GM23338 (cell line): ENCODE results near the gene SCCPDH. TPM values are rescaled to one million over a fixed set of nuclear protein-coding genes. Genes with fewer than 3 reads are reported as not detected.

Source experiments
- ATAC-seq: fragments of 200-7000 bp; cut with Tn5 transposase; 3 replicates; pipeline ENCODE4 v1.9.1; 2020
- DNase-seq: peaks from one replicate; pipeline ENCODE4 v3.0.0-alpha.2; 2015; ENCODE audit warnings: low spot score
- H2AFZ ChIP-seq: fragments of 200-600 bp; sonication (generic); 2 replicates; pipeline ENCODE4 v1.8.0; 2016; ENCODE audit warnings: antibody characterized with exemption, mild to moderate bottlenecking, moderate library complexity
- H3F3A ChIP-seq: fragments of 200-600 bp; sonication (generic); replicated peaks from 2 replicates; pipeline ENCODE4 v1.8.0; 2017; ENCODE audit warnings: antibody characterized with exemption, mixed run types, low read depth
- H3K27ac ChIP-seq: fragments of 200-600 bp; sonication (generic); 2 replicates; pipeline ENCODE4 v1.6.1; 2016; ENCODE audit warnings: low read depth
- H3K27me3 ChIP-seq: fragments of 200-600 bp; sonication (generic); 2 replicates; pipeline ENCODE4 v1.8.0; 2016; ENCODE audit warnings: mild to moderate bottlenecking, mixed run types, moderate library complexity; ENCODE audit not compliant: insufficient read depth
- H3K36me3 ChIP-seq: fragments of 200-600 bp; sonication (generic); 2 replicates; pipeline ENCODE4 v1.8.0; 2016; ENCODE audit warnings: mild to moderate bottlenecking; ENCODE audit not compliant: insufficient read depth
- H3K4me1 ChIP-seq: fragments of 200-600 bp; sonication (generic); 2 replicates; pipeline ENCODE4 v1.8.0; 2016; ENCODE audit warnings: mild to moderate bottlenecking, moderate library complexity; ENCODE audit not compliant: insufficient read depth
- H3K4me2 ChIP-seq: fragments of 200-600 bp; sonication (generic); 2 replicates; pipeline ENCODE4 v1.7.1; 2017; ENCODE audit warnings: mixed run types
- H3K4me3 ChIP-seq: fragments of 200-600 bp; sonication (generic); 2 replicates; pipeline ENCODE4 v1.6.1; 2016; ENCODE audit warnings: mixed run types
- H3K79me2 ChIP-seq: fragments of 200-600 bp; sonication (generic); replicated peaks from 2 replicates; pipeline ENCODE4 v1.8.0; 2017; ENCODE audit warnings: mild to moderate bottlenecking; ENCODE audit not compliant: insufficient read depth
- H3K9me2 ChIP-seq: fragments of 200-600 bp; sonication (generic); 2 replicates; pipeline ENCODE4 v1.8.0; 2017; ENCODE audit not compliant: insufficient read depth
- H4K20me1 ChIP-seq: fragments of 200-600 bp; sonication (generic); replicated peaks from 2 replicates; pipeline ENCODE4 v1.8.0; 2017; ENCODE audit warnings: mild to moderate bottlenecking; ENCODE audit not compliant: insufficient read depth
- H3K27ac Mint-ChIP-seq: 2 replicates; pipeline ENCODE4 v1.8.0; 2020; ENCODE audit warnings: inconsistent platforms, mild to moderate bottlenecking, moderate library complexity, mixed read lengths
- H3K27me3 Mint-ChIP-seq: 3 replicates; pipeline ENCODE4 v1.8.0; 2022; ENCODE audit warnings: low read depth, mild to moderate bottlenecking, moderate library complexity, mixed read lengths, inconsistent platforms; ENCODE audit not compliant: insufficient read depth, poor library complexity
- H3K36me3 Mint-ChIP-seq: 3 replicates; pipeline ENCODE4 v1.8.0; 2021; ENCODE audit warnings: low read depth, mild to moderate bottlenecking, inconsistent platforms, moderate library complexity, mixed read lengths
- H3K4me1 Mint-ChIP-seq: 3 replicates; pipeline ENCODE4 v1.8.0; 2020; ENCODE audit warnings: mild to moderate bottlenecking, inconsistent platforms, mixed read lengths
- H3K4me3 Mint-ChIP-seq: 3 replicates; pipeline ENCODE4 v1.8.0; 2021; ENCODE audit warnings: moderate library complexity, mild to moderate bottlenecking, inconsistent platforms, mixed read lengths
- H3K9me3 Mint-ChIP-seq: 3 replicates; pipeline ENCODE4 v1.8.0; 2020; ENCODE audit warnings: moderate library complexity, mild to moderate bottlenecking, inconsistent platforms, mixed read lengths
- CREB1 ChIP-seq: fragments of 250-450 bp; sonication (Bioruptor Pico); IDR thresholded peaks from 2 replicates; pipeline ENCODE4 v1.5.0; 2020; ENCODE audit warnings: low read depth, mild to moderate bottlenecking, moderate library complexity
- EZH2 ChIP-seq: fragments of 200-600 bp; sonication (generic); IDR thresholded peaks from one replicate; pipeline ENCODE4 v1.8.0; 2017; ENCODE audit warnings: antibody characterized with exemption, mild to moderate bottlenecking, low read depth; ENCODE audit not compliant: unreplicated experiment
- EZH2phosphoT487 ChIP-seq: fragments of 200-600 bp; sonication (generic); IDR thresholded peaks from one replicate; pipeline ENCODE4 v1.8.1; 2018; ENCODE audit warnings: antibody characterized with exemption; ENCODE audit not compliant: unreplicated experiment
- JUNB ChIP-seq: IDR thresholded peaks from one replicate; pipeline ENCODE4 v1.6.1; 2016; ENCODE audit warnings: antibody characterized with exemption; ENCODE audit not compliant: unreplicated experiment
- NANOG ChIP-seq: IDR thresholded peaks from 2 replicates; pipeline ENCODE4 v1.6.1; 2016; ENCODE audit warnings: antibody characterized with exemption, borderline replicate concordance
- POLR2AphosphoS5 ChIP-seq: IDR thresholded peaks from 2 replicates; pipeline ENCODE4 v1.6.1; 2016; ENCODE audit warnings: antibody characterized with exemption, low read depth
- STAT1 ChIP-seq: IDR thresholded peaks from one replicate; pipeline ENCODE4 v1.6.1; 2016; ENCODE audit warnings: antibody characterized with exemption; ENCODE audit not compliant: unreplicated experiment
- ZNF114 ChIP-seq: fragments of 250-450 bp; sonication (Bioruptor Pico); IDR thresholded peaks from 2 replicates; pipeline ENCODE4 v1.5.0; 2020; ENCODE audit warnings: mild to moderate bottlenecking, moderate library complexity
- ZNF331 ChIP-seq: fragments of 250-450 bp; sonication (Bioruptor Pico); IDR thresholded peaks from 2 replicates; pipeline ENCODE4 v1.5.0; 2020; ENCODE audit warnings: low read depth, mild to moderate bottlenecking, moderate library complexity
- polyA plus RNA-seq: library from polyadenylated mRNA; unstranded; fragments of >200 nt; fragmentation: Nextera tagmentation; extraction: Ambion mirVana; gene quantifications from 2 replicates; pipeline ENCODE4 v1.2.1, GENCODE V29; 2016
- total RNA-seq: library from RNA; depleted of rRNA; stranded (reverse); fragments of >200 nt; shearing (Covaris generic); gene quantifications from 2 replicates; pipeline ENCODE4 v1.2.3, GENCODE V29; 2014
- TF ChIP-seq, protein P1 (sequence below), 2 experiments: fragments of 200-600 bp in 1 of 2; sonication (generic) in 1 of 2; conservative IDR thresholded peaks; 2 replicates each; pipeline versions ENCODE4 v1.5.1 to v1.6.1; 2016 to 2017; ENCODE audit warnings: antibody characterized with exemption in 2 of 2, low read depth in 2 of 2, mild to moderate bottlenecking in 2 of 2, moderate library complexity in 1 of 2
- TF ChIP-seq, protein P2 (sequence below): IDR thresholded peaks from one replicate; pipeline ENCODE4 v1.6.1; 2018; ENCODE audit warnings: antibody characterized with exemption; ENCODE audit not compliant: unreplicated experiment
- TF ChIP-seq, protein P3 (sequence below): fragments of 250-450 bp; sonication (Bioruptor Pico); IDR thresholded peaks from 2 replicates; pipeline ENCODE4 v1.5.0; 2020; ENCODE audit warnings: mild to moderate bottlenecking, moderate library complexity

The SCCPDH gene
- total and polyA plus RNA-seq, 2 experiments from 2014 or later: 14.4 to 18.8 TPM

DNA sequence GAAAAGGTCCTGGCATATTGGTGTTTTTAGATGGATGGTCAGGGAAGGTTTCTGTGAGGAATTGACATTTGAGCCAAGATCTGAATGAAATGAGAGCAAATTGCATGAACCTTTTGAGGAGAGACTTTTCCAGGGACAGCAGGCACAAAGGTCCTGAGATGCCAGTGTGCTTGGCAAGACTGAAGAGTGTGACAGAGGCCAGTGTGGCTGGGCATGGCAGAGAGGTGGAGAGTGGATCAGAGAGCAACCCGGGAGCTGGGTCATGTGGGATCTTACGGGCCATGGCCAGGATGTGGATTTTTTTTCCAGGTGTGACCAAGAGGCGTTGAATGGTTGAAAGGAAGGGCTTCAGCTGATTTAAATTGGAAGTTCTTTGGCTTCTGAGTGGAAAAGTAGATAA, 3.4 kb downstream of the SCCPDH start:
- H3K4me2 ChIP-seq: no peak overlapping the region
- H3K79me2 ChIP-seq: no peaks in the 10 kb centered on the region
- peaks cover 23% of the 10 kb centered on the region for H3K27me3 ChIP-seq
- H3K4me3 ChIP-seq: no peak overlapping the region
- Mint-ChIP-seq H3K4me1 (no peaks in the 10 kb centered on the region), H3K4me3 (no peak overlapping the region), H3K9me3 (peaks cover 24% of the 10 kb centered on the region; the same call in 2 of the 3 replicates), H3K27me3 (peaks cover 17% of the 10 kb centered on the region), H3K36me3 (peaks cover 58% of the 10 kb centered on the region), H3K27ac (no peak overlapping the region)
- no peak overlapping the region for H2AFZ ChIP-seq
- no peaks in the 10 kb centered on the region for H4K20me1 ChIP-seq
- no peaks in the 10 kb centered on the region for H3K9me2 ChIP-seq
- ATAC-seq (no peak), DNase-seq (no peak)
- H3K4me1 ChIP-seq: peaks cover 4% of the 10 kb centered on the region; the same call in 1 of the 2 replicates
- H3F3A ChIP-seq: 0 out of 2 replicates have a peak, but pooled peaks cover 2% of the 10 kb centered on the region
- H3K36me3 ChIP-seq: peaks cover 19% of the 10 kb centered on the region
- no peak overlapping the region for H3K27ac ChIP-seq
- TF ChIP-seq STAT1 (no peak), EZH2phosphoT487 (no peak), POLR2AphosphoS5 (no peak), ZNF331 (no peak), ZNF114 (CRISPR knock-in tag) (no peak), CREB1 (no peak), JUNB (no peak), EZH2 (no peak), NANOG (no peak)
- TF ChIP-seq, protein P1, sequence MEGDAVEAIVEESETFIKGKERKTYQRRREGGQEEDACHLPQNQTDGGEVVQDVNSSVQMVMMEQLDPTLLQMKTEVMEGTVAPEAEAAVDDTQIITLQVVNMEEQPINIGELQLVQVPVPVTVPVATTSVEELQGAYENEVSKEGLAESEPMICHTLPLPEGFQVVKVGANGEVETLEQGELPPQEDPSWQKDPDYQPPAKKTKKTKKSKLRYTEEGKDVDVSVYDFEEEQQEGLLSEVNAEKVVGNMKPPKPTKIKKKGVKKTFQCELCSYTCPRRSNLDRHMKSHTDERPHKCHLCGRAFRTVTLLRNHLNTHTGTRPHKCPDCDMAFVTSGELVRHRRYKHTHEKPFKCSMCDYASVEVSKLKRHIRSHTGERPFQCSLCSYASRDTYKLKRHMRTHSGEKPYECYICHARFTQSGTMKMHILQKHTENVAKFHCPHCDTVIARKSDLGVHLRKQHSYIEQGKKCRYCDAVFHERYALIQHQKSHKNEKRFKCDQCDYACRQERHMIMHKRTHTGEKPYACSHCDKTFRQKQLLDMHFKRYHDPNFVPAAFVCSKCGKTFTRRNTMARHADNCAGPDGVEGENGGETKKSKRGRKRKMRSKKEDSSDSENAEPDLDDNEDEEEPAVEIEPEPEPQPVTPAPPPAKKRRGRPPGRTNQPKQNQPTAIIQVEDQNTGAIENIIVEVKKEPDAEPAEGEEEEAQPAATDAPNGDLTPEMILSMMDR (conservative IDR thresholded peaks at IDR 0.05; ENCODE audit: low read depth in 2 of 2): no peak
- TF ChIP-seq, protein P2, sequence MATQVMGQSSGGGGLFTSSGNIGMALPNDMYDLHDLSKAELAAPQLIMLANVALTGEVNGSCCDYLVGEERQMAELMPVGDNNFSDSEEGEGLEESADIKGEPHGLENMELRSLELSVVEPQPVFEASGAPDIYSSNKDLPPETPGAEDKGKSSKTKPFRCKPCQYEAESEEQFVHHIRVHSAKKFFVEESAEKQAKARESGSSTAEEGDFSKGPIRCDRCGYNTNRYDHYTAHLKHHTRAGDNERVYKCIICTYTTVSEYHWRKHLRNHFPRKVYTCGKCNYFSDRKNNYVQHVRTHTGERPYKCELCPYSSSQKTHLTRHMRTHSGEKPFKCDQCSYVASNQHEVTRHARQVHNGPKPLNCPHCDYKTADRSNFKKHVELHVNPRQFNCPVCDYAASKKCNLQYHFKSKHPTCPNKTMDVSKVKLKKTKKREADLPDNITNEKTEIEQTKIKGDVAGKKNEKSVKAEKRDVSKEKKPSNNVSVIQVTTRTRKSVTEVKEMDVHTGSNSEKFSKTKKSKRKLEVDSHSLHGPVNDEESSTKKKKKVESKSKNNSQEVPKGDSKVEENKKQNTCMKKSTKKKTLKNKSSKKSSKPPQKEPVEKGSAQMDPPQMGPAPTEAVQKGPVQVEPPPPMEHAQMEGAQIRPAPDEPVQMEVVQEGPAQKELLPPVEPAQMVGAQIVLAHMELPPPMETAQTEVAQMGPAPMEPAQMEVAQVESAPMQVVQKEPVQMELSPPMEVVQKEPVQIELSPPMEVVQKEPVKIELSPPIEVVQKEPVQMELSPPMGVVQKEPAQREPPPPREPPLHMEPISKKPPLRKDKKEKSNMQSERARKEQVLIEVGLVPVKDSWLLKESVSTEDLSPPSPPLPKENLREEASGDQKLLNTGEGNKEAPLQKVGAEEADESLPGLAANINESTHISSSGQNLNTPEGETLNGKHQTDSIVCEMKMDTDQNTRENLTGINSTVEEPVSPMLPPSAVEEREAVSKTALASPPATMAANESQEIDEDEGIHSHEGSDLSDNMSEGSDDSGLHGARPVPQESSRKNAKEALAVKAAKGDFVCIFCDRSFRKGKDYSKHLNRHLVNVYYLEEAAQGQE: no peak
- TF ChIP-seq, protein P3, sequence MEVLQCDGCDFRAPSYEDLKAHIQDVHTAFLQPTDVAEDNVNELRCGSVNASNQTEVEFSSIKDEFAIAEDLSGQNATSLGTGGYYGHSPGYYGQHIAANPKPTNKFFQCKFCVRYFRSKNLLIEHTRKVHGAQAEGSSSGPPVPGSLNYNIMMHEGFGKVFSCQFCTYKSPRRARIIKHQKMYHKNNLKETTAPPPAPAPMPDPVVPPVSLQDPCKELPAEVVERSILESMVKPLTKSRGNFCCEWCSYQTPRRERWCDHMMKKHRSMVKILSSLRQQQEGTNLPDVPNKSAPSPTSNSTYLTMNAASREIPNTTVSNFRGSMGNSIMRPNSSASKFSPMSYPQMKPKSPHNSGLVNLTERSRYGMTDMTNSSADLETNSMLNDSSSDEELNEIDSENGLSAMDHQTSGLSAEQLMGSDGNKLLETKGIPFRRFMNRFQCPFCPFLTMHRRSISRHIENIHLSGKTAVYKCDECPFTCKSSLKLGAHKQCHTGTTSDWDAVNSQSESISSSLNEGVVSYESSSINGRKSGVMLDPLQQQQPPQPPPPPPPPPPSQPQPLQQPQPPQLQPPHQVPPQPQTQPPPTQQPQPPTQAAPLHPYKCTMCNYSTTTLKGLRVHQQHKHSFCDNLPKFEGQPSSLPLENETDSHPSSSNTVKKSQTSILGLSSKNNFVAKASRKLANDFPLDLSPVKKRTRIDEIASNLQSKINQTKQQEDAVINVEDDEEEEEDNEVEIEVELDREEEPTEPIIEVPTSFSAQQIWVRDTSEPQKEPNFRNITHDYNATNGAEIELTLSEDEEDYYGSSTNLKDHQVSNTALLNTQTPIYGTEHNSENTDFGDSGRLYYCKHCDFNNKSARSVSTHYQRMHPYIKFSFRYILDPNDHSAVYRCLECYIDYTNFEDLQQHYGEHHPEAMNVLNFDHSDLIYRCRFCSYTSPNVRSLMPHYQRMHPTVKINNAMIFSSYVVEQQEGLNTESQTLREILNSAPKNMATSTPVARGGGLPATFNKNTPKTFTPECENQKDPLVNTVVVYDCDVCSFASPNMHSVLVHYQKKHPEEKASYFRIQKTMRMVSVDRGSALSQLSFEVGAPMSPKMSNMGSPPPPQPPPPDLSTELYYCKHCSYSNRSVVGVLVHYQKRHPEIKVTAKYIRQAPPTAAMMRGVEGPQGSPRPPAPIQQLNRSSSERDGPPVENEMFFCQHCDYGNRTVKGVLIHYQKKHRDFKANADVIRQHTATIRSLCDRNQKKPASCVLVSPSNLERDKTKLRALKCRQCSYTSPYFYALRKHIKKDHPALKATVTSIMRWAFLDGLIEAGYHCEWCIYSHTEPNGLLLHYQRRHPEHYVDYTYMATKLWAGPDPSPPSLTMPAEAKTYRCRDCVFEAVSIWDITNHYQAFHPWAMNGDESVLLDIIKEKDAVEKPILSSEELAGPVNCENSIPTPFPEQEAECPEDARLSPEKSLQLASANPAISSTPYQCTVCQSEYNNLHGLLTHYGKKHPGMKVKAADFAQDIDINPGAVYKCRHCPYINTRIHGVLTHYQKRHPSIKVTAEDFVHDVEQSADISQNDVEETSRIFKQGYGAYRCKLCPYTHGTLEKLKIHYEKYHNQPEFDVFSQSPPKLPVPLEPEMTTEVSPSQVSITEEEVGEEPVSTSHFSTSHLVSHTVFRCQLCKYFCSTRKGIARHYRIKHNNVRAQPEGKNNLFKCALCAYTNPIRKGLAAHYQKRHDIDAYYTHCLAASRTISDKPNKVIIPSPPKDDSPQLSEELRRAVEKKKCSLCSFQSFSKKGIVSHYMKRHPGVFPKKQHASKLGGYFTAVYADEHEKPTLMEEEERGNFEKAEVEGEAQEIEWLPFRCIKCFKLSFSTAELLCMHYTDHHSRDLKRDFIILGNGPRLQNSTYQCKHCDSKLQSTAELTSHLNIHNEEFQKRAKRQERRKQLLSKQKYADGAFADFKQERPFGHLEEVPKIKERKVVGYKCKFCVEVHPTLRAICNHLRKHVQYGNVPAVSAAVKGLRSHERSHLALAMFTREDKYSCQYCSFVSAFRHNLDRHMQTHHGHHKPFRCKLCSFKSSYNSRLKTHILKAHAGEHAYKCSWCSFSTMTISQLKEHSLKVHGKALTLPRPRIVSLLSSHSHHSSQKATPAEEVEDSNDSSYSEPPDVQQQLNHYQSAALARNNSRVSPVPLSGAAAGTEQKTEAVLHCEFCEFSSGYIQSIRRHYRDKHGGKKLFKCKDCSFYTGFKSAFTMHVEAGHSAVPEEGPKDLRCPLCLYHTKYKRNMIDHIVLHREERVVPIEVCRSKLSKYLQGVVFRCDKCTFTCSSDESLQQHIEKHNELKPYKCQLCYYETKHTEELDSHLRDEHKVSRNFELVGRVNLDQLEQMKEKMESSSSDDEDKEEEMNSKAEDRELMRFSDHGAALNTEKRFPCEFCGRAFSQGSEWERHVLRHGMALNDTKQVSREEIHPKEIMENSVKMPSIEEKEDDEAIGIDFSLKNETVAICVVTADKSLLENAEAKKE (CRISPR knock-in tag): no peak
